DND-41 (cell line): ENCODE measurements around the gene ATP1A1.

Experiments
- CTCF ChIP-seq: IDR thresholded peaks from 2 replicates; pipeline ENCODE4 v1.5.1; 2012; ENCODE audit warnings: borderline replicate concordance, low read length, moderate library complexity, mild to moderate bottlenecking; ENCODE audit not compliant: poor library complexity, severe bottlenecking; ENCODE audit errors: extremely low read depth
- EZH2 ChIP-seq: IDR thresholded peaks from 3 replicates; pipeline ENCODE4 v1.6.1; 2012; ENCODE audit warnings: borderline replicate concordance, low read depth, mild to moderate bottlenecking, moderate library complexity, low read length, inconsistent platforms; ENCODE audit not compliant: severe bottlenecking

- TF ChIP-seq CTCF (no peak), EZH2 (no peak)
These were observed 6.8 kb downstream of the ATP1A1 start for GRCh38 chr1:116379674-116380498.
